Heart left ventricle (tissue), 16 donors: ENCODE results near the gene LYPD6B. TPM values are rescaled to one million over a fixed set of nuclear protein-coding genes. Genes with fewer than 3 reads are reported as not detected.

Experiments
- ATAC-seq, 4 donors: fragments of 200-7000 bp; cut with Tn5 transposase; one replicate each; pipeline ENCODE4 v1.9.1; 2020 to 2022; ENCODE audit warnings: moderate library complexity in 4 of 4, mild to moderate bottlenecking in 3 of 4, moderate number of reproducible peaks in 1 of 4
- DNase-seq, 5 donors: peaks; one replicate each; pipeline ENCODE4 v3.0.0-alpha.2; 2020
- H3K27ac ChIP-seq, 12 donors: fragments of 200-600 bp; sonication (generic) in 4 of 12; one replicate each; pipeline versions ENCODE4 v1.5.0 to v1.8.0; 2016 to 2022; ENCODE audit warnings: mild to moderate bottlenecking in 2 of 12
- H3K27me3 ChIP-seq, 9 donors: fragments of 200-600 bp; sonication (generic) in 2 of 9; one replicate each; pipeline versions ENCODE4 v1.5.1 to v1.8.0; 2016 to 2022; ENCODE audit warnings: mild to moderate bottlenecking in 3 of 9
- H3K36me3 ChIP-seq, 9 donors: fragments of 200-600 bp; sonication (generic) in 2 of 9; one replicate each; pipeline versions ENCODE4 v1.5.0 to v1.8.0; 2018 to 2022; ENCODE audit warnings: mild to moderate bottlenecking in 2 of 9
- H3K4me1 ChIP-seq, 12 donors: fragments of 200-600 bp; sonication (generic) in 4 of 12; one replicate each; pipeline versions ENCODE4 v1.5.0 to v1.8.0; 2016 to 2022; ENCODE audit warnings: mild to moderate bottlenecking in 3 of 12
- H3K4me3 ChIP-seq, 12 donors: fragments of 200-600 bp; sonication (generic) in 4 of 12; one replicate each; pipeline versions ENCODE4 v1.5.0 to v1.8.0; 2017 to 2022; ENCODE audit warnings: mild to moderate bottlenecking in 9 of 12, moderate library complexity in 4 of 12
- H3K9me3 ChIP-seq, 12 donors: fragments of 200-600 bp; sonication (generic) in 4 of 12; one replicate each; pipeline versions ENCODE4 v1.5.0 to v1.8.0; 2016 to 2022; ENCODE audit warnings: mild to moderate bottlenecking in 1 of 12
- POLR2A ChIP-seq, 2 donors: fragments of 450-650 bp; IDR thresholded peaks; one replicate each; pipeline ENCODE4 v1.6.1; 2017; ENCODE audit warnings: antibody characterized with exemption in 2 of 2, mild to moderate bottlenecking in 2 of 2, moderate library complexity in 2 of 2
- WGBS, 4 donors: extraction: QIAGEN DNeasy Blood & Tissue Kit in 2 of 4; methylation state at CpG; one replicate each; pipeline versions ENCODE4 v1.1.5 to v1.1.7; 2013 to 2018; 5-methylcytosine and 5-hydroxymethylcytosine counted together
- intact Hi-C, 10 donors: fragments of 100-400 bp; cut with DNase I; formaldehyde crosslinking; loops; one replicate each; pipeline versions ENCODE4 v1.11.1 to v1.14.2; 2022
- polyA plus RNA-seq, 2 donors: library from polyadenylated mRNA; stranded (reverse); fragments of 200-250 nt; gene quantifications; one replicate each; pipeline ENCODE4 v1.2.3, GENCODE V29; 2013
- total RNA-seq, 9 donors: library from RNA; depleted of rRNA in 2 of 9; stranded (reverse); fragments of >200 nt in 2 of 9; fragmentation: NEBNext Ultra II Directional in 3 of 9; extraction: Animal tissue kit (Norgen Biotek cat#: 25700) in 3 of 9; gene quantifications; one replicate each; pipeline versions ENCODE4 v1.1.0 to v1.2.4, GENCODE V29; 2016 to 2023
- TF ChIP-seq, protein P1 (sequence below), 12 donors: fragments of 200-600 bp; sonication (generic) in 4 of 12; IDR thresholded peaks; one replicate each; pipeline versions ENCODE4 v1.5.0 to v1.8.0; 2018 to 2022; ENCODE audit warnings: antibody characterized with exemption in 12 of 12, mild to moderate bottlenecking in 5 of 12
- donor health status: ischemic (EF 13 %, LVEDD 7.1; RV severe dilation, severe dysfunction).
- donor health status: healthy with polysubstance abuse.
- donor health status: DM: no; HTN: yes; CAD: no.
- donor health status: DM: no; HTN: no; CAD: no.
- donor health status: ischemic (EF 25% LVEDD 6.9; RV normal size, moderate dysfunction).
- donor health status: ischemic (EF 25% LVEDD 5.7; RV mildly dilated, moderate dysfunction).
- donor health status: healthy.
- donor health status: DM: yes; HTN: yes; CAD: no.
- donor health status: ischemic (EF 35%, LVEDD 5.7; RV mildly dilated, moderate dysfunction).
- donor health status: nonischemic (EF 11% LVEDD 7.7; RV severe dilation, severe dysfunction).
- donor health status: DM: yes; HTN: yes; CAD: no.
- donor health status: PGD.
- donor health status: ischemic (EF 29% LVEDD 5.4; RV normal size, mild dysfunction).
- donor health status: nonischemic (EF 23%, LVEDD 6.1; RV moderate dilation, normal function).

The LYPD6B gene
- total and polyA plus RNA-seq, 11 donors = not detected

DNA sequence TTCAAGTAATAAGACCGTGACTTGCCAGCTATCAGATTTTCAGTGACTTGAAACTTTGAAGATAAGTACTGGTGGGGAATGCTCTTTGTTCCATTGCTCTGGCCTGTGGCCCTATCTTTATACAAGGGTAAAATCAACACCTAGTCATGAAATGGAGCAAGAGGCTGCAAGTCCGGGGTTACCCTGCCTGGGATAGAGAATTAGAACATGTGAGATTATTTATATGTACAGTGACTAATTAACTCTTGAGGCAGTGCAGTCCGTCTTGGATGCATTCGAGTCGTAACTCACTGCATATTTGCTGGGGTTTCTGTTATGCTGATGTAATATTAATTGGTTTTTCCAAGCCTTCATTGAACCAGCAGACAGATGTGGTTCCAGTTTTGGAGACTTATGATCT is 186.0 kb downstream of the LYPD6B start:
- H3K4me3 ChIP-seq = no peak overlapping the region
- DNase-seq (no peak), ATAC-seq (no peak)
- no peaks in the 10 kb centered on the region for H3K36me3 ChIP-seq
- peaks cover 0 to 4% (median 0%) of the 10 kb centered on the region in 9 donors for H3K27me3 ChIP-seq
- WGBS, 4 donors = 61 to 76% (median 66%) methylated on average over 5 of the region's 5 CpGs
- TF ChIP-seq, protein P1, sequence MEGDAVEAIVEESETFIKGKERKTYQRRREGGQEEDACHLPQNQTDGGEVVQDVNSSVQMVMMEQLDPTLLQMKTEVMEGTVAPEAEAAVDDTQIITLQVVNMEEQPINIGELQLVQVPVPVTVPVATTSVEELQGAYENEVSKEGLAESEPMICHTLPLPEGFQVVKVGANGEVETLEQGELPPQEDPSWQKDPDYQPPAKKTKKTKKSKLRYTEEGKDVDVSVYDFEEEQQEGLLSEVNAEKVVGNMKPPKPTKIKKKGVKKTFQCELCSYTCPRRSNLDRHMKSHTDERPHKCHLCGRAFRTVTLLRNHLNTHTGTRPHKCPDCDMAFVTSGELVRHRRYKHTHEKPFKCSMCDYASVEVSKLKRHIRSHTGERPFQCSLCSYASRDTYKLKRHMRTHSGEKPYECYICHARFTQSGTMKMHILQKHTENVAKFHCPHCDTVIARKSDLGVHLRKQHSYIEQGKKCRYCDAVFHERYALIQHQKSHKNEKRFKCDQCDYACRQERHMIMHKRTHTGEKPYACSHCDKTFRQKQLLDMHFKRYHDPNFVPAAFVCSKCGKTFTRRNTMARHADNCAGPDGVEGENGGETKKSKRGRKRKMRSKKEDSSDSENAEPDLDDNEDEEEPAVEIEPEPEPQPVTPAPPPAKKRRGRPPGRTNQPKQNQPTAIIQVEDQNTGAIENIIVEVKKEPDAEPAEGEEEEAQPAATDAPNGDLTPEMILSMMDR (IDR thresholded peaks at IDR 0.05) = no peak
- intact Hi-C loops = no loop called here
- no peak overlapping the region for H3K27ac ChIP-seq
- H3K9me3 ChIP-seq = no peaks in the 10 kb centered on the region
- H3K4me1 ChIP-seq = no peaks in the 10 kb centered on the region

- TF ChIP-seq POLR2A (IDR thresholded peaks at IDR 0.05) = no peak
- TF ChIP-seq, protein P1 (IDR thresholded peaks at IDR 0.05) = no peak
- intact Hi-C loops = no loop called here
- Histone ChIP-seq H3K4me3 (no peak overlapping the region), H3K27me3 (no peaks in the 10 kb centered on the region), H3K4me1 (no peaks in the 10 kb centered on the region), H3K27ac (no peak overlapping the region), H3K36me3 (no peaks in the 10 kb centered on the region), H3K9me3 (no peaks in the 10 kb centered on the region)
- WGBS, 4 donors = 50 to 69% (median 56%) methylated on average over 2 of the region's 2 CpGs
- DNase-seq = no peak
- no peak for ATAC-seq
These were observed 186.9 kb downstream of the LYPD6B start for GRCh38 chr2:149225446-149225845.

GRCh38 chr2:149226790-149227189 is 188.3 kb downstream of the LYPD6B start:
- WGBS, 4 donors = 71 to 91% (median 83%) methylated on average over 6 of the region's 6 CpGs
- H3K27me3 ChIP-seq = no peaks in the 10 kb centered on the region
- intact Hi-C loops = no loop called here
- ATAC-seq (no peak), DNase-seq (no peak)
- H3K27ac ChIP-seq = no peak overlapping the region
- H3K36me3 ChIP-seq = no peaks in the 10 kb centered on the region
- H3K4me1 ChIP-seq = no peaks in the 10 kb centered on the region
- TF ChIP-seq, protein P1 (IDR thresholded peaks at IDR 0.05) = no peak
- TF ChIP-seq POLR2A (IDR thresholded peaks at IDR 0.05) = no peak
- H3K4me3 ChIP-seq = no peak overlapping the region
- no peaks in the 10 kb centered on the region for H3K9me3 ChIP-seq

- no peaks in the 10 kb centered on the region for H3K36me3 ChIP-seq
- H3K27ac ChIP-seq = no peak overlapping the region
- H3K4me3 ChIP-seq = no peak overlapping the region
- H3K9me3 ChIP-seq = no peaks in the 10 kb centered on the region
- DNase-seq (no peak), ATAC-seq (no peak)
- WGBS, 4 donors = 55 to 64% (median 59%) methylated on average over 3 of the region's 3 CpGs
- H3K27me3 ChIP-seq = peaks cover 0 to 3% (median 0%) of the 10 kb centered on the region in 9 donors
- no peaks in the 10 kb centered on the region for H3K4me1 ChIP-seq
- intact Hi-C loops = no loop called here
- TF ChIP-seq POLR2A (IDR thresholded peaks at IDR 0.05) = no peak
These were observed 197.4 kb downstream of the LYPD6B start for GRCh38 chr2:149235816-149236375.

DNA sequence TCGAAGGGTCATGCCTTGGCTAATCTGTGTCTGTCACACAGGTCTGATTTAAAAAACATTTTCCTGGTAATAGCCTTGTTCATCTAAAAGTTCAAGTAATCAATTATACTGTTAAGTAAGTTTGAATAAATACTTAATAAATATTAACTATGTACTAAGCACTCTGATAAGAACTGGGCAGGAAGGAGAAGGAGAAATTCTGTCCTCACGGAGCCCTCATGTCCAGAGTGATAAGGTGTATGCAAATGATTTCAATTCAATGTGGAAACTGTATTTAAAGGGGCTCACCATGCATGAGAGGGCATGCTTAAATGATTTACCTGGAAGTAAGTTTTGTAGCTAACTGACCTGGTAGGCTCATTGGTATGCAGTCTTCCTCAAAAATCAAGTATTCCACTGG is 197.9 kb downstream of the LYPD6B start:
- no peaks in the 10 kb centered on the region for H3K9me3 ChIP-seq
- H3K27ac ChIP-seq = no peak overlapping the region
- DNase-seq (no peak), ATAC-seq (no peak)
- TF ChIP-seq, protein P1 (IDR thresholded peaks at IDR 0.05) = no peak
- no peak for TF ChIP-seq POLR2A (IDR thresholded peaks at IDR 0.05)
- intact Hi-C loops = no loop called here
- H3K4me1 ChIP-seq = no peaks in the 10 kb centered on the region
- WGBS, 4 donors = 39 to 53% (median 48%) methylated on average over 2 of the region's 2 CpGs
- H3K4me3 ChIP-seq = no peak overlapping the region
- H3K36me3 ChIP-seq = no peaks in the 10 kb centered on the region
- peaks cover 0 to 3% (median 0%) of the 10 kb centered on the region in 9 donors for H3K27me3 ChIP-seq
